ENCODE results near the gene CCDC88B.

The CCDC88B gene

DNA sequence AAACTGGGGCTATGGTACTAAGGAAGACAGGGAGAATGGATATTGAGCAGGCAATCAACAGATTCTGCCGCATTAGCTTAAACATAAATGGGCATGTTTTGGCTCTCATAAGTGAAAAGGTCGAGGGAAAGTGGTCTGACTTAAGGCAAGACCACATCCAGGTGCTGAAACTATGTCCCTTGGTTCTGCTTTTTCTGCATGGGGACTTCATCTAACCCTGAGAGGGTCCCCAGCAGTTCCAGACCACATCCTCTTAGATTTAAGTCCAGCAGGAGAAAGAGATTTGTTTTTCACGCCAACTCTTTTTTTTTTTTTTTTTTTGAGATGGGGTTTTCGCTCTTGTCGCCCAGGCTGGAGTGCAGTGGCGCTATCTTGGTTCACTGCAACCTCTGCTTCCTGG, 24.4 kb downstream of the CCDC88B start:
- H3K4me3 ChIP-seq (replicated peaks; ENCODE audit: low read depth, low read length), result no peak overlapping the region
- TF ChIP-seq CTCF (IDR thresholded peaks at IDR 0.05; ENCODE audit: insufficient read depth, low read length, poor library complexity, severe bottlenecking), result no peak
- no peak for DNase-seq (ENCODE audit: extremely low read depth, insufficient read length)
- H3K27me3 ChIP-seq (replicated peaks; ENCODE audit: control insufficient read depth, insufficient read depth, low read length), result no peaks in the 10 kb centered on the region
- peaks cover 22% of the 10 kb centered on the region for H3K36me3 ChIP-seq (ENCODE audit: control insufficient read depth, insufficient read depth, low read length)

- DNase-seq (ENCODE audit: extremely low read depth, insufficient read length), result no peak
- TF ChIP-seq CTCF (IDR thresholded peaks at IDR 0.05; ENCODE audit: insufficient read depth, low read length, poor library complexity, severe bottlenecking), result no peak
- H3K4me3 ChIP-seq (replicated peaks; ENCODE audit: low read depth, low read length), result no peak overlapping the region
- H3K27me3 ChIP-seq (replicated peaks; ENCODE audit: control insufficient read depth, insufficient read depth, low read length), result no peaks in the 10 kb centered on the region
- H3K36me3 ChIP-seq (ENCODE audit: control insufficient read depth, insufficient read depth, low read length), result peaks cover 25% of the 10 kb centered on the region
These were observed 24.9 kb downstream of the CCDC88B start for GRCh38 chr11:64364911-64365310.

GRCh38 chr11:64366751-64367150, 26.7 kb downstream of the CCDC88B start:
- DNase-seq (ENCODE audit: extremely low read depth, insufficient read length), result no peak
- Histone ChIP-seq H3K4me3 (replicated peaks; ENCODE audit: low read depth, low read length) (no peak overlapping the region), H3K27me3 (replicated peaks; ENCODE audit: control insufficient read depth, insufficient read depth, low read length) (no peaks in the 10 kb centered on the region), H3K36me3 (ENCODE audit: control insufficient read depth, insufficient read depth, low read length) (peaks cover 15% of the 10 kb centered on the region)
- no peak for TF ChIP-seq CTCF (IDR thresholded peaks at IDR 0.05; ENCODE audit: insufficient read depth, low read length, poor library complexity, severe bottlenecking)

- Histone ChIP-seq H3K4me3 (replicated peaks; ENCODE audit: low read depth, low read length) (no peak overlapping the region), H3K27me3 (replicated peaks; ENCODE audit: control insufficient read depth, insufficient read depth, low read length) (no peaks in the 10 kb centered on the region), H3K36me3 (ENCODE audit: control insufficient read depth, insufficient read depth, low read length) (peaks cover 13% of the 10 kb centered on the region)
- TF ChIP-seq CTCF (IDR thresholded peaks at IDR 0.05; ENCODE audit: insufficient read depth, low read length, poor library complexity, severe bottlenecking), result no peak
- DNase-seq (ENCODE audit: extremely low read depth, insufficient read length), result no peak
These were observed 28.1 kb downstream of the CCDC88B start for GRCh38 chr11:64367931-64368672.

DNA sequence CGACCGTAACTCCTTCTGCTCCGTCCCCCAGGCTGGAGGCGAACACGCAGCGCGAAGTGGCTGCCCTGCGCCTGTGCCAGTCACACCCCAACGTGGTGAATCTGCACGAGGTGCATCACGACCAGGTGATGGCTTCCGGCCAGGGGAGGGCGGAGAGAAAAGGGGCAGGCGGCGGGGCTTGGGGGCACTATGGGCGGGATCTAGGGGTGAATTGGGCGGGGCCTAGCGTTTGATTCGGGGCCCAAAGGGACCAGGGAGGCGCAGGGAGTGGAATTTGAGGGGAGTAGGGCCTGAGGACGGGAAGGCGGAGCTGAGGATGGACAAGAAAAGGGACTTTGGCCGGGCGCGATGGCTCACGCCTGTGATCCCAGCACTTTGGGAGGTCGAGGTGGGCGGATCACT, 28.7 kb downstream of the CCDC88B start:
- H3K27me3 ChIP-seq (replicated peaks; ENCODE audit: control insufficient read depth, insufficient read depth, low read length), result no peaks in the 10 kb centered on the region
- H3K4me3 ChIP-seq (replicated peaks; ENCODE audit: low read depth, low read length), result no peak overlapping the region
- DNase-seq (ENCODE audit: extremely low read depth, insufficient read length), result no peak
- no peak for TF ChIP-seq CTCF (IDR thresholded peaks at IDR 0.05; ENCODE audit: insufficient read depth, low read length, poor library complexity, severe bottlenecking)
- peaks cover 13% of the 10 kb centered on the region for H3K36me3 ChIP-seq (ENCODE audit: control insufficient read depth, insufficient read depth, low read length)

All from GM06990 (cell line).